Loucy (cell line): ENCODE results near the gene PARP6.

Experiments used
- H2AFZ ChIP-seq: fragments of 200-600 bp; sonication (generic); 2 replicates; pipeline ENCODE4 v1.6.0; 2016; ENCODE audit warnings: antibody characterized with exemption, mild to moderate bottlenecking, low read length, moderate library complexity
- H3F3A ChIP-seq: fragments of 200-600 bp; 2 replicates; pipeline ENCODE4 v1.6.0; 2016; ENCODE audit warnings: antibody characterized with exemption, low read depth, mild to moderate bottlenecking
- H3K27me3 ChIP-seq: fragments of 200-600 bp; sonication (generic); 2 replicates; pipeline ENCODE4 v1.6.1; 2014; ENCODE audit warnings: low read length, mild to moderate bottlenecking; ENCODE audit not compliant: insufficient read depth, poor library complexity, severe bottlenecking
- H3K36me3 ChIP-seq: fragments of 200-600 bp; sonication (generic); 2 replicates; pipeline ENCODE4 v1.6.1; 2016; ENCODE audit warnings: low read length; ENCODE audit not compliant: insufficient read depth
- H3K4me1 ChIP-seq: fragments of 200-600 bp; sonication (generic); 2 replicates; pipeline ENCODE4 v1.5.1; 2014; ENCODE audit warnings: low read length, mild to moderate bottlenecking; ENCODE audit not compliant: insufficient read depth, poor library complexity, severe bottlenecking
- H3K4me2 ChIP-seq: fragments of 200-600 bp; sonication (generic); 2 replicates; pipeline ENCODE4 v1.6.0; 2014; ENCODE audit warnings: antibody characterized with exemption, low read length, low read depth, mild to moderate bottlenecking; ENCODE audit not compliant: poor library complexity, severe bottlenecking
- H3K4me3 ChIP-seq: fragments of 200-600 bp; sonication (generic); 2 replicates; pipeline ENCODE4 v1.5.1; 2014; ENCODE audit warnings: low read length, mild to moderate bottlenecking, mixed read lengths; ENCODE audit not compliant: poor library complexity, severe bottlenecking
- H3K79me2 ChIP-seq: fragments of 200-600 bp; sonication (generic); 2 replicates; pipeline ENCODE4 v1.6.1; 2014; ENCODE audit warnings: low read length; ENCODE audit not compliant: insufficient read depth
- H3K9ac ChIP-seq: fragments of 200-600 bp; sonication (generic); 2 replicates; pipeline ENCODE4 v1.6.0; 2014; ENCODE audit warnings: mild to moderate bottlenecking, low read depth, low read length, moderate library complexity; ENCODE audit not compliant: poor library complexity, severe bottlenecking
- H3K9me2 ChIP-seq: fragments of 200-600 bp; sonication (generic); replicated peaks from 2 replicates; pipeline ENCODE4 v1.6.1; 2016; ENCODE audit warnings: low read depth, low read length, mixed read lengths
- H3K9me3 ChIP-seq: fragments of 200-600 bp; sonication (generic); 2 replicates; pipeline ENCODE4 v1.6.1; 2014; ENCODE audit warnings: mild to moderate bottlenecking, antibody characterized with exemption, low read length, low read depth; ENCODE audit not compliant: insufficient read depth
- H4K20me1 ChIP-seq: fragments of 200-600 bp; sonication (generic); 2 replicates; pipeline ENCODE4 v1.6.0; 2014; ENCODE audit warnings: antibody characterized with exemption, low read length, mild to moderate bottlenecking; ENCODE audit not compliant: insufficient read depth, poor library complexity, severe bottlenecking
- CTCF ChIP-seq: fragments of 200-600 bp; sonication (generic); conservative IDR thresholded peaks from 2 replicates; pipeline ENCODE4 v1.5.1; 2014; ENCODE audit warnings: mild to moderate bottlenecking, antibody characterized with exemption, low read length
- EZH2phosphoT487 ChIP-seq: fragments of 200-600 bp; IDR thresholded peaks from 2 replicates; pipeline ENCODE4 v1.6.1; 2018; ENCODE audit warnings: antibody characterized with exemption, mild to moderate bottlenecking, moderate library complexity, borderline replicate concordance

The PARP6 gene

DNA sequence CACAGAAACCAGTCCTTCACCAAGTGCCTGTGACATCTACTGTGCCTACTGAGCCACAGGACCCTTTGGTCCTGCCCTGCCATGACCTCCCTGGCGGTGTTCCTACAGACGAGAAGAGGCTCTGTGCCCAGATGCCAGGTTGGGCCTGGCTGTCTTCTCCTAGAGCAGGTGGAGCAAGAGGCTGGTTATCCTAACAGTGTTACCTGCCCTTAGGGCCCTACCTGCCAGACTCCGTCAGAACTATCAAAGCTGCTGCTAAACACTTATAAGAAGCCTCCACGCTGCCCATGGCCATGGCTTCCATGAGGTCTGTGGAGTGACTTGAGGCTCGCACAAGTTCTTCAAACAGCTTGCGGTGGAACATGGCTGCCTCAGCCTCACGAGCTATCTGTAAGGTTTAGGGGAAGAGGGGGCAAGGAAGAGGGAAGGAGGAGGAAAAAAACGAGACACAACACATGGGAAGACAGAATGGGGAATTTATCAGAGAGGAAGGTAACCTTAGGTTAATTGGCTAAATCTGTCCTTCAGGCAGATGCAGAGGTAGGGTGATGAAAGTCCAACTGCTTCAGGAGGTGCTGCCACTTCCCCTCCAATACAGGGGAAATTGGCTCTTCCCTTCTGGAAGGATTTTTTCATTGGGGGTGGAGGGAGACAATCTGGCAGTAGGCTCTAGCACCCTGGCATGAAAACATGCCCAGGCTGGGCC lies 69.4 kb downstream of the PARP6 start:
- H2AFZ ChIP-seq: no peak overlapping the region
- H3K9me2 ChIP-seq: no peaks in the 10 kb centered on the region
- H3K36me3 ChIP-seq: peaks cover 100% of the 10 kb centered on the region
- no peak overlapping the region for H3K4me2 ChIP-seq
- TF ChIP-seq CTCF (no peak), EZH2phosphoT487 (no peak)
- no peak overlapping the region for H3K4me3 ChIP-seq
- H4K20me1 ChIP-seq: peaks cover 77% of the 10 kb centered on the region
- peaks cover 22% of the 10 kb centered on the region; the same call in 1 of the 2 replicates for H3K79me2 ChIP-seq
- no peaks in the 10 kb centered on the region for H3K27me3 ChIP-seq
- H3K9ac ChIP-seq: no peak overlapping the region
- no peaks in the 10 kb centered on the region; the same call in none of the 2 replicates for H3F3A ChIP-seq
- H3K4me1 ChIP-seq: peaks cover 10% of the 10 kb centered on the region
- H3K9me3 ChIP-seq: no peaks in the 10 kb centered on the region

DNA sequence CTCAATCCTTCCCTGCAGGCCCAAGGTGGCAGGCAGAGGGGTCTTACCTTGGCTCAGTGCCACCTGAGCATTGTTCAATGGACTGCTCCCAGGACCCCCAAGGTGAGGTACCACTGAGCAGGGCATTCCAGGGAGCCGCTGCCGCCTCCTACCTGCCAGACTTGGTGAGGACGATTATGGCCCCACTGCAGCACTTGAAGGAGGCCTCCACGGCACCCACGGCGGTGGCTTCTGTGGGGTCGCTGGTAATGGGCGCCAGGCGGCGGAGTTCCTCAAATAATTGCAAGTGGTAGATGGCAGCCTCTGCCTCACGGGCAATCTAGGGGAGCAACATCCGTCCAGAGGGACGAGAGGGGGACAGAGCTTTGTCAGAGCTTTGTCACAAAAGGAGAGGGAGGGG lies 70.1 kb downstream of the PARP6 start:
- Histone ChIP-seq H3K9me3 (no peaks in the 10 kb centered on the region), H3K79me2 (peaks cover 17% of the 10 kb centered on the region; the same call in 1 of the 2 replicates), H3K4me3 (no peak overlapping the region), H3K9ac (no peak overlapping the region), H3K36me3 (peaks cover 95% of the 10 kb centered on the region), H3K27me3 (no peaks in the 10 kb centered on the region), H3K4me1 (peaks cover 10% of the 10 kb centered on the region), H2AFZ (no peak overlapping the region), H4K20me1 (peaks cover 70% of the 10 kb centered on the region), H3K4me2 (no peak overlapping the region), H3K9me2 (no peaks in the 10 kb centered on the region), H3F3A (no peaks in the 10 kb centered on the region; the same call in none of the 2 replicates)
- TF ChIP-seq CTCF (no peak), EZH2phosphoT487 (no peak)

DNA sequence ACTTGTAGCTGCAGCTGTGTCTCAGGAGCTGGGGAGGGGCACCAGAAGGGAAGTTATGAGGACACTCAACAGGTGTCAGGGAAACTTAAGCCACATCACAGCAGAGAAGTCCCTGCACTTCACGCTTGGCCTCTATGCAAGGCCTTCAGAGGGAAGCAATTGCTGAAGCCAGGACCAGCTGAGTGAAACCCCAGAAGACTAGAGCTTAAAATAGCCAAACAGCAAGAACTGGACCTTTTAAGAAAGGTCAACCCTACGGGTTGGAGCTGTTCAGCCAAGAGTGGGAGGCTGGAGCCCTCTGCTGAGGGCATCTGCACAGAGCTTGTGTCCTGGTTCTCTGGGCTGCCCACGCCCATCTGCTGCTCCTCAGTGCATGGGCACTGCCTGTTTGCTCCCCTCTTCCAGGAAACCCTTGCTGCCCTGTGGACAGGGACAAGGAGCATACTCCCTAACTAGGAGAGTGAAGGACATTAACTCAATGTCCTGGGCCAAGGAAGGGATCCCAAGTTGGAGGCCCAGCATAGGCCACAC lies 70.9 kb downstream of the PARP6 start:
- Histone ChIP-seq H2AFZ (no peak overlapping the region), H4K20me1 (peaks cover 63% of the 10 kb centered on the region), H3K9me2 (no peaks in the 10 kb centered on the region), H3K4me2 (no peak overlapping the region), H3F3A (no peaks in the 10 kb centered on the region; the same call in none of the 2 replicates), H3K79me2 (peaks cover 15% of the 10 kb centered on the region; the same call in 1 of the 2 replicates), H3K4me1 (peaks cover 10% of the 10 kb centered on the region), H3K27me3 (no peaks in the 10 kb centered on the region), H3K36me3 (peaks cover 87% of the 10 kb centered on the region), H3K9me3 (no peaks in the 10 kb centered on the region), H3K9ac (no peak overlapping the region), H3K4me3 (no peak overlapping the region)
- TF ChIP-seq CTCF (no peak), EZH2phosphoT487 (no peak)
